GM21737 (cell line): ENCODE results near the gene BCCIP.

Experiments
- ATAC-seq: cut with Tn5 transposase; IDR thresholded peaks from one replicate; pipeline ENCODE4 v1.9.1; 2021; ENCODE audit warnings: mild to moderate bottlenecking, moderate library complexity; ENCODE audit not compliant: unreplicated experiment

Gene BCCIP

GRCh38 chr10:125843603-125844329 lies 20.4 kb downstream of the BCCIP start:
- no peak for ATAC-seq

- ATAC-seq: no peak
Measured at GRCh38 chr10:125844751-125845221, 21.4 kb downstream of the BCCIP start.

GRCh38 chr10:125845617-125846016 lies 22.3 kb downstream of the BCCIP start:
- ATAC-seq: no peak

GRCh38 chr10:125846894-125847293 lies 23.5 kb downstream of the BCCIP start:
- ATAC-seq: no peak

GRCh38 chr10:125848371-125848770 lies 25.0 kb downstream of the BCCIP start:
- no peak for ATAC-seq

GRCh38 chr10:125848857-125849256 lies 25.5 kb downstream of the BCCIP start:
- no peak for ATAC-seq

GRCh38 chr10:125849448-125849847 lies 26.1 kb downstream of the BCCIP start:
- no peak for ATAC-seq

- no peak for ATAC-seq
Measured at GRCh38 chr10:125850766-125851731, 27.7 kb downstream of the BCCIP start.

- ATAC-seq: no peak
Measured at GRCh38 chr10:125852487-125852886, 29.1 kb downstream of the BCCIP start.

- ATAC-seq: no peak
Measured at GRCh38 chr10:125857185-125857760, 33.9 kb downstream of the BCCIP start.

GRCh38 chr10:125859128-125859817 lies 35.9 kb downstream of the BCCIP start:
- ATAC-seq: no peak

GRCh38 chr10:125865120-125865519 lies 41.8 kb downstream of the BCCIP start:
- no peak for ATAC-seq

- no peak for ATAC-seq
Measured at GRCh38 chr10:125866421-125867029, 43.2 kb downstream of the BCCIP start.

GRCh38 chr10:125868372-125868975 lies 45.1 kb downstream of the BCCIP start:
- no peak for ATAC-seq

GRCh38 chr10:125871338-125871737 lies 48.0 kb downstream of the BCCIP start:
- no peak for ATAC-seq

GRCh38 chr10:125878957-125879835 lies 55.9 kb downstream of the BCCIP start:
- no peak for ATAC-seq

GRCh38 chr10:125880719-125881118 lies 57.4 kb downstream of the BCCIP start:
- ATAC-seq: no peak

GRCh38 chr10:125881192-125881591 lies 57.8 kb downstream of the BCCIP start, which contains the start of gene DHX32:
DHX32 (minus strand) TSS chr10:125881292; CDS start chr10:125880824, 468 bp downstream.
- ATAC-seq: no peak

GRCh38 chr10:125882596-125882995 lies 59.2 kb downstream of the BCCIP start:
- ATAC-seq: no peak
